HepG2 (cell line): ENCODE measurements around the gene STEAP3.

ENCODE experiments used
- CTCF ChIP-seq: sonication (generic); formaldehyde crosslinking; IDR thresholded peaks from 2 replicates; pipeline ENCODE4 v1.5.0; 2020; ENCODE audit warnings: mild to moderate bottlenecking, missing genetic modification reagents, moderate library complexity
- MXI1 ChIP-seq: IDR thresholded peaks from 3 replicates; pipeline ENCODE4 v1.6.1; 2012; ENCODE audit warnings: low read depth, low read length, inconsistent platforms, borderline replicate concordance

GRCh38 chr2:119190321-119191111, 33.1 kb upstream of the STEAP3 start:
- no peak for TF ChIP-seq MXI1
- TF ChIP-seq CTCF = no peak
